HTERT RPE-1 (cell line): ENCODE measurements around the gene IL34.

Source experiments
- in situ Hi-C: fragments of 300-500 bp; cut with MboI; formaldehyde crosslinking; loops from 4 replicates; pipeline ENCODE4 v1.14.3; 2020; ENCODE audit warnings: low sequenced_read_pairs

Gene IL34

GRCh38 chr16:70700101-70701020, 54.0 kb downstream of the IL34 start:
- in situ Hi-C loops, result no loop called here

GRCh38 chr16:70701036-70701435, 54.7 kb downstream of the IL34 start:
- in situ Hi-C loops, result no loop called here

DNA sequence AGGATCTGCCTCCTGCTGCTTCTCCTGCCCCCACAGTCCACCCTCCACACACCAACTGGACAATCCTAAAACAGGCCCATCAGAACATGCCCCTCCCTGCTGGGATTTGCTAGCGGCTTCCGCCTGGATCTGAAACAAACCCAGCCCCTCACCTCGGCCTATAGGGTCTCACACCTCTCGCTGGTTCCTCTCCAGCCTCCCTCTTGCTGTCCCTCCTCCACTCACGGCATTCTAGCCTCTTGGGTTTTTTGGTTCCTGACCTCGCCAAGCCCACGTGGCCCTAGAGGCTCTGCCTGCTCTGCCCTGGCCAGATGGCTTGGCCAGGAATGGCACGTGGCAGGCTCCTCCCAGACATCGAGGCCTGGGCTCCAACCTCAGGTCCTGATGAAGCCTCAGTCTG, 55.2 kb downstream of the IL34 start:
- in situ Hi-C loops, result no loop called here

- in situ Hi-C loops, result no loop called here
Measured at GRCh38 chr16:70701998-70702397, 55.6 kb downstream of the IL34 start.

DNA sequence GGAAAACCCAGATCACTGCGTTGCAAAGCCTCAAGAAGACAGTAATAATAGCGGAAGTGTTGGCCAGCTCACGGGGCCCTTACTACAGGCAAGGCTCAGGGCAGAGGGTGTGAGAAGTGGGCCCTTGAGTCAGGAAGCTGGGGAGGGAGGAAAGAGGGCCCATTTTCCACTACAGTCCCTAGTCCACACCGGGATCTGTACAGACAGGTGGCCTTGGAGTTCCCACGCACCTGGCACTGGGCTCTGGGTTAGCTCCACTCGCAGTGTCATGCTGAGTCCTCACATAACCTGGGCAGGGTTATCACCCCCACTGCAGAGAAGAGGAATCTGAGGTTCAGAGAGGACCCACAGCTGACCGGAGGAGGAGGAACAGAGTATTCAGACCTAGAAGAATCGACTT, 56.3 kb downstream of the IL34 start:
- in situ Hi-C loops, result no loop called here

DNA sequence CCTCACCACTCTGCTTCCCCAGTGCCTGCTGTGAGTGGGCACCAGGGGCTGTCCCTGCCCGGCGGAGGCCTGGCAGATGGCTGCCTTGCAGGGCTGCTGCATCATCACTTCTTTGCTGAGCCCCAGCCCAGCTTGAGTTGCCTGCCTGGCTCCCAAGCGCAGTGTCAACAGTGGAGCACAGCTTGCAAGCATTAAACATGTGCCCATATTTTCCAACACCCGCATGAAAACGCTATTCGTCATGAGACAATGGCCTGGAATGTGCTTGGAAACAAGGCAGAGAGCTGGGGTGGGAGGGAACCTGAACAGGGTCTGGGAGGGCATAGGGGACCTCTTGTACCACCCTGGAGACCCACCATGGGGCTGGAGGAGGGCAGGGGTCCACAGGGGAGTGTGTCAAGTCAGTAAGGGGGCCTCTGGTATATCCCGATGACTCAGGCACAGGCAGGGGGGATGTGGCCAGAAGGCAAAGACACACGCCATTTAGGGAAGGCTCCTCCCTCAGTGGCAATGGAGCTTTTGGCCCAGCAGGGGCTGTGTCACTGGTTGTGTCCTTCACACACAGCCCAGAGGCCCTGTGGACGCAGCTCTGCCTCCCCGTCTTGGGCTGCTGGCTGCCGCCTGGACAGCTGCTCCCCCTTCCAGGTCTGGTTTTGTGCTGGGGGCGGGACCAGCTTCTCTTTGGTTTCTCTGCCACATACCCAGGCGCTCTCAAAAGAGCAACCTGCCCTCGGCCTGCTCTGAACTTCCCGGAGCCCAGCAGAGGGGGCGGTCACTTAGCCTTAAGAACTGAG, 56.9 kb downstream of the IL34 start:
- in situ Hi-C loops, result no loop called here

DNA sequence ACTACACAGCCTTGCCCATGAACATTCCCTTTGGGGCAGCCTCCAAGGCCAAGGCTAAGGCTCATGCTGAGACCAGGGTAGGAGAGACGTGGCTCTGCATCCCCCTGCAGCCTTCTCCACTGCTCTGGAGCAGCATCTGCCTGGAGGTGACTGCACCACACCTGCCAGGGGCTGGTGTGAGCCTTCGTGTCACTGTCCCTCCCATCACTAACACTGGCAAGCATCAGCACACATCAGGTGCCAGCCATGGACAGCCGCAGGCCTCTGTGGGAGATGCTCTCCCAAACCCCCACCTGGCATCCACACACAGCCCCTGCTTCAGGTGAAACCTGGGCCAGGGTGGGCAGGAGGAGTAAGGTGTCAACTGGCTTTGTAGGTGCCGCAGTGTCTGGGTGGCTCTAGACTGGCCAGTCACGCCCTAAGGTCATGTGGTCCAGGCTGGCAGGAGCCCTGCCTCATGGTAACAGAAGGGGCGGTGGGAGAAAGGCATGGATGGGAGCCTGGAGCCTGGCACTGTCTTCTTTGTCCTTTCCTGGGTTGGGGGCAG, 57.5 kb downstream of the IL34 start:
- in situ Hi-C loops, result no loop called here

GRCh38 chr16:70704586-70704985, 58.2 kb downstream of the IL34 start:
- in situ Hi-C loops, result no loop called here

DNA sequence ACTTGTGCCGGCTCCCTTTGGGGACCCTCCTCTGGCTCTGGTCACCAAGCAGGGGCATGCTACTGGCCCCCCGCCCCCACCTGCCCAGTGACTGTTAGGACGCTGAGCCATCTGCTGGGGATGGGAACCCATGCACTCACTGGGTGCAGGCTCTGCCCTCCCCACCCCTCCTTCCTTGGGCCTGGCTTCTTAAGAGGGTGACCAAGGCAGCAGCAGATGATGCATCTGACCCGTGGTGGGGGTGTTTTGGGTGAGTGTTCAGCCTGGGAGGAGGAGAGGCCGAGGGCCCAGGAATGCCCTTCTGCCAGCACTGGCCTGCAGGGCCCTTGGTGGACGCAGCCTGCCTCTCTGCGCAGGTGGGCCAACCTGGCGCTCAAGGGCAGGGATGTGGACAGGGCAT, 58.7 kb downstream of the IL34 start:
- in situ Hi-C loops, result no loop called here

GRCh38 chr16:70706948-70707465, 60.6 kb downstream of the IL34 start:
- in situ Hi-C loops, result no loop called here

DNA sequence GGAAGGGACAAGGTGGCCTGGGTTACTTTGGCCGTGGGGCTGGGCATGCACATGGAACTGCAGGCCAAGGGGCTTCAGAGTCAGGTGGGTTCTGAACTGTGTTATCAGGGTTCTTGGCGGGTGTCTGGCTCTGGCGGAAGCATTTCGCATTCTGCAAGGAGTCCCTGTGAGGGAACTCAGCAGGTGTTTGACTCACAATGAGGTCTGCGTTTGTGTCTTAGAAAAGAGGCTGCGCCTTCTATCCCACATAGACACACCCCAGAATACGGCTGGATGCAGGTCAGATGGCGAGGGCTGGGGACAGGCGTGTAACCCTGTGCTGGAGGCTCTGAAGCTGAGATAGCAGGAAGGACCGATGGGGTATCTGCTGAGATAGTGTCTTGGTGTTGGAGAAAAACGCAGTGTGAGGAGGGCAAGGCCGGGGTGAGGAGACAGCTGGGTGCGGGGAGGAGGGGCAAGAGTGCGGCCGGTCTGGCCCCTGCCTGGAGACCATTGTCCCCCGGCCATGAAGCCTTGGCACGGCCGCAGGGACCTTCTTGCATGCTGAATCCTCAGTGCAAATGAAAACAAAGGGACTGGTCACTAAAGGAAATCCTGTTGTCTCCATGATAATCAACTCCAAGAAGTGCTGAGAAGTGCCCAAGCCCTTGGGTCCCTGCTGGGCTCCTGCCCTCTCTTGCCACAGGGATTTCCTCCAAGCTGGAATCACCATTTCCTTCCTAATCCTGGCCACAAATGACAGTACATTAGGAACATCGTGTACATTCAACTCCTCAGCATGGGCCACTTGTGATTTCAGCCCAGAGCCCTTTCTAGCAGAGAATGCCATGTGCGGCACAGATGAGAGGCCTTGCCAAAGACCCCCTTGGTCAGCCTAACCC, 62.2 kb downstream of the IL34 start:
- in situ Hi-C loops, result no loop called here

DNA sequence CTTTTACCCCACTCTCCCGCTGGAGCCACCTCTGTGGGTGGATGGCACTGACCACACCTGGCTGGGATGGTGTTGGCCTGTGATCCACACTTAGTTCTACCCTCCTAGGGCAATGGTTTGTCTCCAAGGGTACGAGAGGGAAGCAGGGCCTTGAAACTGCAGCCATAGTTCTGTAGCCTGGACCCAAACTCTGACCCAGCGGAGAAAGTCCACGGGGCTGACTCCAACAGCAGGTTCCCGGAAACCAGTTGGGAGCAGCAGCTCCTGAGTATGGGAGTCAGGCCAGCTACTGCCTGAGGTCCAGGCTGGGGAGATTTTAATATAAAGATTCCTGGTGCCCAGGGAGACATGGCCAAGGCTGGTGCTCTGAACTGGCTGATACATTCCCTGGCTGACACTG, 63.1 kb downstream of the IL34 start:
- in situ Hi-C loops, result no loop called here

DNA sequence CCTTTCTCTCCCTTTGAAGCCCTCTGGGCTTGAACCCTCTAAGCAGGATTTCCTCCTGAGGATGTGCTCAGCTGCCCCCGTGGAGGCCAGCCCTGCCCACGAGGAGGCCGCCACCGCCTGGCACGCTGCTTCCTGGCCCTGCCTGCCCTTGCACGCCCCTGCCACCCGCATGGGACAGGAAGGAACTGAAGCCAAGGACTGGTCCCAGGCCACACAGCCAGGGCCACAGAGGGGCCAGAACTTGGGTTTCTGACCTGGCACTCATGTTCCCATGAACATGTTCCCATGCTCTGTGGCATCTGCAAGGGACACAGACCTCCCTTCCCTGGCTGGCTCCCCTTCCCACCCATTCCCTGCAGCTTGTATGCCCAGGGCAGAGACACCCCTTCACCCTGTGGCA, 63.6 kb downstream of the IL34 start:
- in situ Hi-C loops, result no loop called here
